Tongue (tissue), 2 donors: ENCODE measurements around the gene ADGRL4. TPM values are rescaled to one million over a fixed set of nuclear protein-coding genes. Genes with fewer than 3 reads are reported as not detected.
"Not testable (repeated sequence)": the region's sequence is repeated elsewhere in the genome, so short reads cannot be mapped to it uniquely, and the experiment has no call there.

Source experiments
- DNase-seq: peaks from one replicate; pipeline ENCODE4 v3.0.0-alpha.2; 2015
- total RNA-seq: library from RNA; depleted of rRNA; stranded (reverse); fragments of >200 nt; gene quantifications from one replicate; pipeline ENCODE4 v1.2.3, GENCODE V29; 2014

Gene ADGRL4
- total RNA-seq: 18.5 TPM

DNA sequence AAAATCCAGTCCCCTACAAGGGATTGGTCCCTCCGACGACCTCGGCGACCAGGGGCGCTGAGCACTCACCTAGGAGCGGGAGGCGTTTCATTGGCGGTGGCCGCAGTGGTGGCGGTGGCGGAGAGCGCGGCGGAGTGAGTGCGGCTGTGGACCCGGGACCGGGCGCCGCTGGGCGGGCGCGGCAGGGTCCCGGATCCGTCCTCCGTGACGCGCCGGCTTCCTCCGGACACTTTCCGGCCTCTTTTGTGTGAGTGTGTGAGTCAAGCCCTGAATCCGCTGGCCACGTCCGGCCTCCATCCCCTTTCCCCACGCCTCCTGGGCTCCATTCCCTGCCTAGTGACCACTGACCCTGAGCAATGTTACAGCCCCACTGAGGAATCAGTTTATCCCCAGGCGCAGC is at the start of gene ADGRL4:
ADGRL4 (minus strand) TSS at position 167 of the 400 bp plus-strand sequence; CDS start at position 91, 76 bp downstream.
- DNase-seq: peak; percentile 4

DNA sequence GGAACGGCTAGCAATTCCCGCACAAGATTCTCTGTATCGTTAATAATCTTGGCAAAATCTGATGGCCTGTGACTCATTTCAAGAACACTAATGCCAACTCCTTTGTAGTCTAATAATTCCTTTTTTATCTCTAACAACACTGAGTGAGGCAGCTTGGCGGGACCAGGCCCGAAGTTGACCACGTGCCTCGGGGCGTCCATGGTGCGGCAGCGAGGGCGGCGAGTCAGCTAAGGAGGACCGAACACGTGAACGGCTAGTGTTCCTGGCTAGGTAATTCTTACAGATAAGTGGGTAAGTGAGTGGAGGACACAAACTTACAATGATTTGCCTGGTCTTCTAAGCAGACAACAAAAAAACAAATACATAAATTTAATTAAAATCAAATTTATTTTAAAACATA is 49.3 kb upstream of the ADGRL4 start:
- no peak for DNase-seq

DNA sequence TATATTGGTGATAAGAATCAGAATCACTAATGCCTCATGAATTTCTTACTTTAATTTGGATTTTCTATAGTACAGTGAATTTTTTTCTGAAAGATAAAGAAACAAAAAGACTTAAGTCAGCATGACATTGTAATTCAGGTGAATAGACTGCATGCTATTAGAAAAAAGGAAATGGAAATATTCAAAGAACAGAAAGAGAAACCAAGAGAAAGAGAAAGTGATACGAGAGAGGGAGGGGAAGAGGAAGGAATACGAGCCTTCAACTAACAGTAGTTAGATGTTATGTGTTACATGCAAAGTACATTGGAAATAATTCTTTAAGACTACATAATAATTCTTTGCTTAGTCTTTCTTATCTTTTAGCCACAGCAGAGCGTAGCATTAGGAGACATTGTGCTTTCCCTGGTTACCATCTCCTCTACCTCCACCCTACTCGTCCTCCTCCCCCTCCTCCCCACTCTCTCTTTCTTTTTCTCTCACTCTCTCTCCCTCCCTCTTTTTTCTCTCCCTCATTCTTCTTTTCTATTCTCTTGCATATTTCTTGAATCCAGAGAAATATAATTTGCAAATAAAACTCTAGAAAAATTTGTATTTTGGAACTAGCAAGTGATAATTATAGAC is 46.4 kb upstream of the ADGRL4 start:
- DNase-seq: no peak

DNA sequence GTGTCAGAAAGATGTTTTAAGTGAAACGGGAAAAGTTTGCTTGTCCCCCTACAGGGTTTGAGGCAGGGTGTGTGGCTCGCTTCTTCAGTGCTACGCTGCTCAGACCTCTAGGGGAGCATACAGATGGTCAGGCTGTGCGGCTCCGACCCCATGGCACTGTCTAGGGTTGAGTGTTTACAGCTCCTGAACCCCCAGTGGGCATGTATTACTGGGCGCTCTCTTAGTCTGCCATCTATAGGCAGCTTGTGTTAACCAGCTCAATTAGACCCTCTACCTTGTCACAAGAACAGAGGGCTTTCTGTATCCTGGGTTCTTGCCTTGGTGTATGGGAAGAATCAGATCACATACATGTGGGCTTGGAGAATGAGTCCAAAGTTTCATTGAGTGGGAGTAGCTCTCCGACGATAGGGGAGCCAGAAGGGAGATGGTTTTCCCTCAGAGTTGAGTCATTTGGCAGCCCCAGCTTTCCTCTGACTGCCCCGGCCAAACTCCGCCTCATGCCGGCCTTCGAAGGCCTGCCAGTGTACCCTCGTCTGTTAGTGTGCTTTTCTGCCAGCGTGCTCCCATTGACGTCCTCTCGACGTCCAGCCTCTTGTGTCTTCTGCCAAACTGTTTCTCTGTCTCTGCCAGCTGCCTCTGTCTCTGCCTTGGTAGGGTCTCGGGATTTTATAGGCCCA is 38.6 kb upstream of the ADGRL4 start:
- DNase-seq: no peak

DNA sequence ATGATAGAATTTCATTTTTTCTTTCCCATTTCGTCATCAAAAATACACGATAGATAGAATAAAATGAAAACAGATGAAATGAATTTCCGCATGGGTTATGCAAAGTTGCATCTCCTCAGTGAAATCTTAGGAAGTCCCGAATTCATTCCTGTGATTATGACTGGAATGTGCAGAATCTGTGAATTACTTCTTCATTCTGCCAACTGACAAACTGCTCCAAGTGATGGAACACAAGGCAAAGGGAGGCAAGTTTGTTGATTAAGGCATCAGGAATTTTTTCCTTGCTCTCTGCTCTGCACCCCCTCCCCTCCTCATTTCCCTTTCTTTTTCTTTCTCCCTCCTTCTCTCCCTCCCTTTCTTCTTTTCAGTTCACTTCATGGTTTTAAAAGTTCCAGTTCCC is 37.0 kb upstream of the ADGRL4 start:
- no peak for DNase-seq

DNA sequence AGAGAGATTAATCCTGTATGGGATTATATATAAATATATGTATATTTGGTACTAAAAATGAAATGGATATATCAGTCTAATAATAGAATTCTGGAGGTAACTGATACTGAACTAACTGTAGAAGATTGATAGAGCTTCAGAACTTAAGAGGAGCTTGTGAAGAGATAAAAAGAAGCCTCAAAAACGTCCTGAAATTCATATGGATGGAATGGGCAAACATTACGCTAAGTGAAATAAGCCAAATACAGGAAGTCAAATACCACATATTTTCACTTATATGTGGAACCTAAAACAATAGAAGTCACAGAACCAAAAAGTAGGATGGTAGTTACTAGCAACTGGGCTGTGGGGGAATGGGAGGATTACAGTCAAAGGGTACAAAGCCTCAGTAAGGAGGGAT is 36.0 kb upstream of the ADGRL4 start:
- DNase-seq: no peak

DNA sequence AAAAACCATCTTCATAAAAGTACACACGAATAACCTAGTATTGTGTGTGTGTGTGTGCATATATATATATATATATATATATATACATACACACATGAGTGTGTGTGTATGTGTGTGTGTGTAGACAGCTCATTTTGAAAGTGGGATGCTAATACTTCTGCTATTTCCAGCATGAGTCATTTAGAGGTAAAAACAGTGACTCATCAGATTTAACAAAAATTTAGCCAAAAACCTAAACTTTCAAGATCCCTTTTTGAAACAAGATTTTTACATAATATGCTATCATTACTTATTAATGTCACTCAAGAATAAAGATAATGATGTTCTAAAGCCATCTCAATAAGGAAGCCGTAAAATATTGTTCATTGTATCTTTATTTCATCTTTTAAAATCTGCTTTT is 35.6 kb upstream of the ADGRL4 start:
- DNase-seq: no peak

DNA sequence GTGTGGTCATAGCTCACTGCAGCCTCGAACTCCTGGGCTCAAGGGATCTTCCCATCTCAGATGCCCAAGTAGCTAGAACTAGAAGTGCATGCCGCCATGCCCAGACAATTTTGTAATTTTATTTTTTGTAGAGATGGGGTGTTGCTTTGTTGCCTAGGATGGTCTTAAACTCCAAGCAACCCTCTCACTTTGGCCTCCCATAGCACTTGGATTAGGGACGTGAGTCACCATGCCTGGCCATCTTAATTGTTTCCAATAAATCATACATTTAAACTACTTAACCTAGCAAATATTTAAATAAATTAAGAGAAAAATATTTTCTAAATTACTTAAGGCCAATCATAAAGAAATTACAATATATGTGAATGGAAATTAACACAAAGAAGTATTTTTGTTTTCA is 35.1 kb upstream of the ADGRL4 start:
- DNase-seq: no peak

DNA sequence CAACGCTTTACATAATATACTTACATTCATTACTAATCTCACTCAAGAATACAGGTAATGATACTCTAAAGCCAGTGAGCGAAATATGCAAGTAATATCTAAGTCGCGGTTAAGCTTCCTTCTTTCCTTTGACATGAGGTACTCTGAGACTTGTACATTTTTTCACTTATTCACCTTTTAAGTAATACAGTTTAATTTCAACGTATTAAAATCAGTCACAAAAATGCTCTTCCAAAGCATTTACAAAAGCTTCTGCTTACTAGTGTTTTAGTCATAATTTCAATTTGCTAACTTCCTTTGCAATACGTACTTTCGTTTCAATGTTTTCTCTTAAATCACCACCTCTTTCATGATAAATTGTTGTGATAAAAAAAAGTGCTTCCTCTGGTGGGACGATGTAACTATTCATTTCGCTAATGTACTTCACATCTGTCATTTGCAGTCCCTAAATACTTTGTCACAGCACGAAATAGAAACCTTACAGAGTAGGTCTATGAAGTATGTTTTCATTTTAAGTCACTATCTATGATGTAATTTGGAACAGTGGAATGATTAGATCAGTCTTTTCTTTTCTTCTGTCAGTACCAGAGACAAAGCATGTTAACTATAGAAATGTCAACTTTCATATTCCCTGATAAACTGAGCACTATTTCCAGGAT is 34.0 kb upstream of the ADGRL4 start:
- no peak for DNase-seq

DNA sequence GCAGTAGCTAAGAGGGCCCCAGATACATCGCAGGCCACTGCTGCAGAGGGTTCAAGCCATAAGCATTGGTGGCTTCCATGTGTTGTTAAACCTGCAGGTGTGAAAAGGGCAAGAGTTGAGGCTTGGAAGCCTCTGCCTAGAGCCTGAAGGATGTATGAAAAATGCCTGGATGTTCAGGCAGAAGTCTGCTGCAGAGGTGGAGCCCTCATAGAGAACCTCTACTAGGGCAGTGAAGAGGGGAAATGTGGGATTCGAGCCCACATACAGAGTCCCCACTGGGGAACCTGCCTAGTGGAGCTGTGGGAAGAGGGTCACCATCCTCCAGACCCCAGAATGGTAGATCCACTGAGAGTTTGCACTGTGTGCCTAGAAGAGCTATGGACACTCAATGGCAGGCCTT is 30.6 kb upstream of the ADGRL4 start:
- DNase-seq: no peak

DNA sequence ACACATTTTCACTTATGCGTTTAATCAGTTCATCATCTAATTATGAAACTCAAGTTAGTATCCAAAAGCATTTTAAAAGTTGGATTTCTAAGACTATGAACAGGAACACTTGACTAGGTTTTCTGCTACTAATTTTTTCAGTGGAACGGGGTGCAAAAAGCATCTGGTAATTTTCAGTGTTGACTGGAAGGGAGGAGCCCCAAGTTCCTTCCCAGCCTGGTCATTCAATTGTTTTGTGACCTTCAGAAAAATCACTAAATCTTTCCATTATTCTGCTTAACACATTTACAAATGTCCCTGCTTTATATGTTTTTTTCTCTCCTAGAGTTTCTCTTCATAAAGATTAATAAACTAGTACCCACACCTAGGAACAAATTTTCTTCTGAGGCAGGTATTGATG is 6.0 kb upstream of the ADGRL4 start:
- DNase-seq: no peak

DNA sequence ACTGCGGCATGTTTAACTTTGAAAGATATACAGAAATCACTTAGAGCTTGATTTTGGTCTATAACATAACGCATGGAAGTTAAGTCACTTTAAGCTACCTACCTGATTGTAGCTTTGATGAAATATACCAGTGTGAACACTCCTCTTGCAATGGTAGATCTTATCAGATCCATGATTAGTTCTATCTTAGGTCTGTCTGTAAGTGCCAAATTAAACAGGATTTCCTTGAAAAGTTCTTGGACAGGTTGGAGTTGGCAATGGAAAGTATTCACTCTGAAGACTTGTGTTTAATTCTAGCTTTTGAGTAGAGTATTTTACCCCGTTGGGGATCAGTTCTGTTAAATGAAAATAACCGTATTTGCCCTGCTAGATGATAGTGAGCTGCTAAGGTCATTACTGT is 4.1 kb upstream of the ADGRL4 start:
- no peak for DNase-seq

DNA sequence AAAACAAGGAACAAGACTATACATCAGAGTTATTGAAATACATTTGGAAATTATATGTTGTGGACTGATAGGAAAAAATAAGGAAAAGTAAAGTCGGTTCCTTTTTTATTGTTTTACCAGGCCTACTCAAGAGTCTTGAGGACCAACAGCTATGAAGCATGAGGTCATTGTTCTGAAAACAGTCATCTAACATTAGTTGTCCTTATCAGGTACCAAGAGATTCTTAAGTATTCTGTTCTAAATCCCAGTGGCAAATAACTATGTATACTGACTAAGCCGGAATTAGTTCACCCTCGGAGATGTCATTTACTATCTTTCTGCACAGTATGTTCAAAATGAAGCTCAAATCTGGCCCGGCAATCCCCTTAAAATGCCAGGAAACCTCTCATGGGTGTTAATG is 585 bp downstream of the ADGRL4 start:
- DNase-seq: no peak

DNA sequence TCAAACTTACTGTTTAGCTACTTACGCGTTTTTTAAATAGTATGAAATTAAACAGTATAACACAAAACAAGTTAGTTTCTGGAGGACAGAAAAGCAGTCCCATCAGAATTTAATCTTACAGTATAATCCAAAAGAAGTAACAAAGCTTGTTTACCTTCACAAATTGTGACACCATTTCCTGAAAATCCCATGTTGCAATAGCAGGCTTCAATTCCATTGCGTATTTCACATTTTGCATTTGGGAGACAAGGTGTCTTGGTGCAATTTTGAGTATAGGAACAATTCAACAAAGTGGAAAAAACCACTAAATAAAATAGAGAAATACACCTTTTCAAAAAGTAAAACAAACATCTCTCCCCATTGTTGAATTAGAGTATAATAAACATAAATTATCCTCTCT is 1.6 kb downstream of the ADGRL4 start:
- DNase-seq: no peak

DNA sequence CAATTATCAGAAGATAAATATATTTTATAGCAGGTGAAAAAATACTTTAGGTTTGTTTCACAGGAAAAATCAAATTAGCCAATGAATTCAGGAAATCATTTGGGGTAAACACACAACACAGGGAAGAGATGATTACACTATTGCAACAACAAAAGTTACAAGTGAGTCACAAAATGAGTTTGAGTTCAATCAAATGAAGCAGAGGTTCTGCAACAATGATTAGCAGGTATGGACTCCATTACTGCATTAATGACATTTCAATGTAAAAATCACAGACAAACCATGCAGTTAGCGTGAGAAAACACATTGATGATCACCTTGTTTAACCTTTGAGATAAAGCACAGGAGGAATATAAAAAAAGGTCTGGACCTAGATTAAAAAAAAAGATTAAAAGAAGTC is 9.7 kb downstream of the ADGRL4 start:
- DNase-seq: no peak

DNA sequence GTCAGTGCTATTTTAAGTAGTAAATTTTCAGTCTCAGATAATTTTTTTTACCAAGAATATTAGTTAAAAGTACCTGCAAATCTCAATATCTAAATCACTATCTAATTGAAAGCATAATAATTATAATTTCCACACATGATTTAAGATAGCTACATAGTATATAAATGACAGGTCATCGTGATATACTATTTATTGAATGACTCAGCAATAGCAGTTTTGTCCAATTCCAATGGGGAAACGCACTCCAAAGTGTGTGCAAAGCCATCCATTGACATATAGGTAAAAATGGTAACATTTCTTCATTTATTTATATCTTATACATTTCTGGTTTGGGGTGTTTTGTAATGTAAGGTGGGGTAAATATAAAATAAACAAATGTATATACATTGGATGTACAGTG is 19.5 kb downstream of the ADGRL4 start:
- no peak for DNase-seq

DNA sequence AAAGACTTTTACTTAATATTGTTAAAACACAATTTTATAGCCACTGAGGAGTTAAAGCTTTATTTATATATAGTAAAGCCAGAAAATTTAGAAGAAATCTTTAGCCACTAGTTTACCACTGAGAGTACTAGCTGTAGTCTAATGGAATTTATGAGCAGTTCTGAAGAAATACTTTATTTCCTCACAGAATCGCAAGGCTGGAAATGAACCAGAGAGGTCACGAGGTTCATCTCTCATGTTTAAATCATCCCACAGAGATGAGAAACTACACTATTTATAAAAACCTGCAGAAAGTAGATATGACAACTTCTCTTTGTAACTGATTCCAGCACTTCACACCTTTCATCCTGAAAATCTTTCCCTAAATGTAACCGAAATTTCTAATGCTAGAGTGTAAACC is 26.0 kb downstream of the ADGRL4 start:
- DNase-seq: no peak

DNA sequence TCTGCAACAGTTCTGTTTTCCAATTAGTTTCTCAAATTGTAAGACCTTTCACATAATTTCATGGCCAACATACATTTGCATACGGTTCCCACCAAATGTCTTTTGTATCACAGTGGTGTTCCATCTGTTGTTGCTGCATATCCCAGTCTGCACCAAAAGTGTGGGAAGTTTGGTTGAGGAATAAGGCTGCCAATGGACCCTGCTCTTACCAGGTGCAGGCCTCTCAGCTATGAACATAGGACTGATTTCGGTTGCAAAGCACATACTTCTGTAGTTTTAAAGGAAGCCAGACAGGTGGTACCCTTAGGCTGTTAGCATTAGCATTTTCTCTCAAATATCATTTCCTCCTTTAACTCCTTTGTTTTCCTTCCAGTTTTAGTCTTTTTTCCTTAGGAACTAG is 33.8 kb downstream of the ADGRL4 start:
- DNase-seq: no peak

DNA sequence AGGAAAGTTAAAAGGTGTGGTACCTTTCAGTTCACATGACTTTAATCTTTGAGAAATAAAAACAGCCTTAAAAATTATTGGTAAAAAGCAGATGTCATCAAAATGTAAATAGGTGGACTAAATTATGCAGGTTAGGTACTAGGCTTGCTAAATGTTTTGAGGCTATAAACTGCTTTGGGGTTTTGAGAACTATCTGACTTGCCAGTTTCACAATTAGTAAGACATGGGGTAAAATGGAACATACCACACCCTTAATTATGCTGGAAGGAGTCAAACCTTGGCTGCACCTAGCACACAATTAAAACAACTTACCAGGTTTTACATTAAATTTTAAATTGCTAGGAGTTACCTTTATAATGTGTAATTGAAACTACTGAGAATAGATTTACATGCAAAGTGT is 39.4 kb downstream of the ADGRL4 start:
- DNase-seq: not testable (repeated sequence)

DNA sequence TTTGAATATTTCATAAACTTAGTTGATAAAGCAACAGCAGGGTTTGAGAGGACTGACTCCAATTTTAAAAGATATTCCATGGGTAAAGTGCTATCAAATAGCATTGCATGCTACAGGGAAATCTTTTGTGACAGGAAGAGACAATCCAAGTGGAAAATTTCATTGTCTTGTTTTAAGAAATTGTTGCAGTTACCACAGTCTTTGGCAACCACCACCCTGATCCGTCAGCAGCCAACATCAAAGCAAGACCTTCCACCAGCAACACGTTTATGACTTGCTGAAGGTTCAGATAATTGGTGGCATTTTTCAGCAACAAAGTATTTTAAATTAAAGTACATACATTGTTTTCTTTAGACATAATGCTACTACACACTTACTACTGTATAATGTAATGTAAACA is 47.8 kb downstream of the ADGRL4 start:
- DNase-seq: no peak

DNA sequence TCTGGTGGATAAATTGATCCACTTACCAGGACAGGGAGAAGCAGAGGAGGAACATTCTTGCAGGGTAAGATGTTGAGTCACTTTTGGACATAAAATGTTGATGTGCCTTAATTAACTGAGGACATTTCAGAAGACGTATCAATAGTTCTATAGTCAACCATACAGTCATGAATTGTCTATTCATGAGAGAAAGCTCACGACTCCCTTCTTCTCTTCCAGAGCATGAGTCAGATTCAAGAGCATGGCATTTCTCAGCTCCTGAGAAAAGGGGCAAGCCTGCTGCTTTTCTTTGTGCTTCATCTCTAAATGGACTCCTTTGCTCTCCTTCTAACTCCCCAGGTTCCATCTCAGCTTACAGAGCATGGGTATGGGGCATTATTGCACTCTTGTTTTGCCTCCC is 55.7 kb downstream of the ADGRL4 start:
- no peak for DNase-seq

DNA sequence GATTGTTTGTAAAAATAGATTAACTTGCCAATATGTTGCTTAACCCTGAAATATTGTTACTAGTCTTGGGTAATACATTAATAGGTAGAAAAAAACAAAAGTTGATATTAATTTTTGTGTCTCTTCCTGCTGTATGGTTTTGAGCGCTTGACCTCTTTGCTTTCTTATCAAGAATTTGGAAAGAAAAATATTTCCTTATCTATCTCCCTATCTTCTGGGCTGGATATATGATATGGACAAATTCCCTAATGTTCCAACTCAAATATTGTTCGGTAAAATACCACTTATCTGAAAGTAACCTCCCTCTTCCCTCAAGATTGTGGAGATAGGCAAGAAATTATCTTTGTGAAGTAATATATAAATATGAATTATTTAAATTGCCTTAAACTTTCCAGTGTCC is 57.3 kb downstream of the ADGRL4 start:
- no peak for DNase-seq

DNA sequence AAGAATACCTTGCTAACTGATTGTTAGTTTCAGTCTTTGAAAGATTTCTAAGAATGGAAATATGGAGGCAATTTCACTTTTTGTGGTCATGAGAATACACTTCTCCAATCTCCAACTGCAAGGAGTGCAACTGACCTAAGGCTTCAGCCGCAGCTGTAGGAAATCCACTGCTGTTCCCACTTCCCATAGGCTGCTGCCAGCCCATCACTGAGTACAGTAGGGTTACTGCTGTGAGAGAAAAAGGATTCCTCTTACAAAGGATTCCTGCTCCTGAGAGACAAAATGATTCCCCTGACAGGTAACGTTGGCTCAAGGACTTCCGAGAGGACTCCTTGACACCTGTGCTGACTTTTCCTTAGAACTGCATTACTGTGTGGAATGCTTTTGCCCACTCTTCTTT is 87.4 kb downstream of the ADGRL4 start:
- no peak for DNase-seq

DNA sequence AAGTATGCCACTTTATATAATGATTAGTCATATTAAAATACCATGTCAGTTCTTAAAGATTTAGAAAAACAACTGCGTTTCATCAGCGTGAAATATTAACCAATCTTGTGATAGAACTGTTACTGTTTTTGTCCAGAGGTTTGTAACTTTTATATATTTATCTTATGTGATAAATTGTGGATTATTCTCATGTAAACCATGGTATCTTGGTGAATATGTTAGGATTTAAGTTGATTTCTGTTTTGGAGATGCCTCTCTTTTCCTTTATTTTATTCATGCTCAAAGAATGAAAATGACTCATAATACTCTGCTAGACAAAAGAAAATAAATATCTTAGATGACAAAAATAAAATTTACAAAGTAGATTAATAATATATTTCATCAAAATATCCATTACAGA is 88.4 kb downstream of the ADGRL4 start:
- no peak for DNase-seq
